HG02798 (cell line): ENCODE results near the gene CCDC18.
"Not testable (repeated sequence)": the region's sequence is repeated elsewhere in the genome, so short reads cannot be mapped to it uniquely, and the experiment has no call there.

Experiments used
- ATAC-seq: cut with Tn5 transposase; IDR thresholded peaks from one replicate; pipeline ENCODE4 v1.9.1; 2021; ENCODE audit warnings: mild to moderate bottlenecking; ENCODE audit not compliant: unreplicated experiment, poor library complexity

The CCDC18 gene, protein sequence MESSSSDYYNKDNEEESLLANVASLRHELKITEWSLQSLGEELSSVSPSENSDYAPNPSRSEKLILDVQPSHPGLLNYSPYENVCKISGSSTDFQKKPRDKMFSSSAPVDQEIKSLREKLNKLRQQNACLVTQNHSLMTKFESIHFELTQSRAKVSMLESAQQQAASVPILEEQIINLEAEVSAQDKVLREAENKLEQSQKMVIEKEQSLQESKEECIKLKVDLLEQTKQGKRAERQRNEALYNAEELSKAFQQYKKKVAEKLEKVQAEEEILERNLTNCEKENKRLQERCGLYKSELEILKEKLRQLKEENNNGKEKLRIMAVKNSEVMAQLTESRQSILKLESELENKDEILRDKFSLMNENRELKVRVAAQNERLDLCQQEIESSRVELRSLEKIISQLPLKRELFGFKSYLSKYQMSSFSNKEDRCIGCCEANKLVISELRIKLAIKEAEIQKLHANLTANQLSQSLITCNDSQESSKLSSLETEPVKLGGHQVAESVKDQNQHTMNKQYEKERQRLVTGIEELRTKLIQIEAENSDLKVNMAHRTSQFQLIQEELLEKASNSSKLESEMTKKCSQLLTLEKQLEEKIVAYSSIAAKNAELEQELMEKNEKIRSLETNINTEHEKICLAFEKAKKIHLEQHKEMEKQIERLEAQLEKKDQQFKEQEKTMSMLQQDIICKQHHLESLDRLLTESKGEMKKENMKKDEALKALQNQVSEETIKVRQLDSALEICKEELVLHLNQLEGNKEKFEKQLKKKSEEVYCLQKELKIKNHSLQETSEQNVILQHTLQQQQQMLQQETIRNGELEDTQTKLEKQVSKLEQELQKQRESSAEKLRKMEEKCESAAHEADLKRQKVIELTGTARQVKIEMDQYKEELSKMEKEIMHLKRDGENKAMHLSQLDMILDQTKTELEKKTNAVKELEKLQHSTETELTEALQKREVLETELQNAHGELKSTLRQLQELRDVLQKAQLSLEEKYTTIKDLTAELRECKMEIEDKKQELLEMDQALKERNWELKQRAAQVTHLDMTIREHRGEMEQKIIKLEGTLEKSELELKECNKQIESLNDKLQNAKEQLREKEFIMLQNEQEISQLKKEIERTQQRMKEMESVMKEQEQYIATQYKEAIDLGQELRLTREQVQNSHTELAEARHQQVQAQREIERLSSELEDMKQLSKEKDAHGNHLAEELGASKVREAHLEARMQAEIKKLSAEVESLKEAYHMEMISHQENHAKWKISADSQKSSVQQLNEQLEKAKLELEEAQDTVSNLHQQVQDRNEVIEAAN (N-terminal part only)

GRCh38 chr1:93180723-93181613, at the start of gene CCDC18:
TSS of gene CCDC18 (plus strand) at chr1:93180724. CDS start at chr1:93183362, 2,638 bp downstream.
- ATAC-seq: no peak

DNA sequence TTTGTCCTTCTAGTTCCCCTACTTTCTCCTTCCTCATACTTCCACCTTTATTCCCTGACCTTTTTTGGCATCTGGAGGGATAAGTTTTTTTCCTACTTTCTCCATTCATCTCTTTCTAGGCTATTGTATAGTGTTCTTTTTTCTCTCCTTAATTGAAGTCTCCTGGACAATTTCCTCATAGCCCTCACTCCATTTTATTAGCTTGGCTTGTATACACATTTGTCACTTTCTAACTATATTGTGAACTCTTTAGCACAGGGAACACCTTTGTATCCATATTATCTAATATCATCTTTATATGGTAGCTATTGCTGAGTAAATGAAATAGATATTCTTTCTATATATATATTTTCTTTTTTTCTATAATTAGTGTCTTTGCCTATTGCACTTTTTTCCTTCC, 47.9 kb upstream of the CCDC18 start:
- no peak for ATAC-seq

- no peak for ATAC-seq
These were observed 44.1 kb upstream of the CCDC18 start for GRCh38 chr1:93136445-93136844.

DNA sequence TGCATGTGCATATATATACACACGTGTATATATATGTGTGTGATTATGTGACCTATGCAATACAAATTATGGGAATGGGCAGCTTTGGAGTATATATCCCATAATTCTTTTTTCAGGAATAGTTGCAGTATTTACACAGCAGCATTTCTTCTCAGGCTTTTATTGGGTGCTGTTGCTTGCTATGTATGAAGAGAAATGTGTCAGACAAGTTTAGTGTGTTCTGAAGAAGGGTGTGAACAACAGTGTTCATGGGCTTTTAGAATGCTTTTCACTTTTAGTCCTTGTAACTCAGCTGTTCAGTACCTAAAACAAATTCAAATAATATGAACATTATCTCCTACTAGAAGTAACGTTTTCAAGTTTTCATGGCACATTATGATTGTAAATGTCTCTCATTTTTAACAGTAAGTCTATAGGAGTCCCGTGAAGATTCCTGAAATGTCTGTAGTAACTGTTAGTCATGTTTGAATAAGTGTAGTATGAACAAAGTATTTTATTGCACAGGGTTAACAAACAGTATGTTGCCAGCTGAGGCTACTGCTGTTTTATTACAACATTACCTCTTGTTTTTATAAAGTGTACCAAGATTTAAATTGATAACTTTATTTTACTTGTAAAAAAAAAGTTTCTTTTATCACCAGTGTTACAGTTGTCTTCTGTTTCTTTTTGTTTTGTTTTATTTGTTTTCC, 42.8 kb upstream of the CCDC18 start:
- no peak for ATAC-seq

GRCh38 chr1:93140106-93140505, 40.4 kb upstream of the CCDC18 start:
- ATAC-seq: no peak

DNA sequence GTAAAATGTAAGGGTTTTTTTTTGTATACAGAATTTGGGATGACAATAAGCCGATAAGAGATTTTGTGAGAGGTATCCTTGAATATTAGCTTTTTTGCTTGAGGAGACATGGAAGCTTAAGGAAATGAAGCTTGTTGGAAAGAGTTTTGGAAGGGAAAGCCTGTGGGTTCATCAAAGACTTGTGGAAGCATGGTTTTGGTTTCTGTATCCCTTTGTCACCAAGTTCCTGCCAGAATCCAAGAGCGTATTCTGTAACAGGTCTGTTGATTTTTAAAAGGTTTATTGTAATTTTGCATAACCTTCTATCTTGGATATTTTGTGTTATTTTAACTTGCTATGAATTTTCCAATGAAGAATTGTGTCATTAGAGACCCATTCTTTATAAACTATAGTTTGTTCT, 38.4 kb upstream of the CCDC18 start:
- no peak for ATAC-seq

- ATAC-seq: no peak
These were observed 37.4 kb upstream of the CCDC18 start for GRCh38 chr1:93143136-93143535.

DNA sequence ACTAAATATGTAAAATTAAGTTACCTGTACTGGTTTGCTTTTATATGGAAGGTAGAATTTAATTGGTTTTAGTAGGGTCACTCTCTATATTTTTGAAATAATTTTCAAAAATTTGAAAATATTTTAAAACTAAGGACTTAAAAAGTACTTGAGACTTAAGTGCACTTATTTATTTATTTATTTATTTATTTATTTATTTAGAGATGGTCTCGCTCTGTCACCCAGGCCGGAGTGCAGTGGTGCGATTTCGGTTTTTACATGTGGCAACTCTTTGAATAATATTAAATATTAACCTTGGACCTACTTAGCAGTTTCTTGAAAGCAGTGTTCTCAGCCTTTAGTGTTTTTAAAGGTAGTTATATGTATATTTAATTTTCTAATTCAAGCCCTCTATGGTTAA, 36.8 kb upstream of the CCDC18 start:
- no peak for ATAC-seq

DNA sequence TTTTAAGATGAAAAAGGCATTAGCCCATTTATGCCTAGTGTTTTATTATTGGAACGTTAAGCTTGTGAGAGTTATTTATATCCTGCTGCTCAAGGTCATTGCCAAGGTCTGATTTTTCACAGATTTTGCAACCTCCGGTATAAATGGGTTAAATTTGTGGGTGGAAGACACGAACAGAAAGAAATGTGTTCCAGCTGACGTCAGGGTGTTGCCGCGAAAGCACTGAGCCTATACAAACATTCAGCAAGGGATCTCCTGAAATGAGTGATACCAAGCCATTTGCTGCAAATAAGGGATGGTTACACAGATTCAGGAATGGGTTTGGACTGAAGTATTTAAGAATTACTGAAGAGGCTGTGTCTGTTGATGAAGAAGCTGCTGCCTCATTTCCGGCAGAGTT, 32.5 kb upstream of the CCDC18 start:
- ATAC-seq: no peak

DNA sequence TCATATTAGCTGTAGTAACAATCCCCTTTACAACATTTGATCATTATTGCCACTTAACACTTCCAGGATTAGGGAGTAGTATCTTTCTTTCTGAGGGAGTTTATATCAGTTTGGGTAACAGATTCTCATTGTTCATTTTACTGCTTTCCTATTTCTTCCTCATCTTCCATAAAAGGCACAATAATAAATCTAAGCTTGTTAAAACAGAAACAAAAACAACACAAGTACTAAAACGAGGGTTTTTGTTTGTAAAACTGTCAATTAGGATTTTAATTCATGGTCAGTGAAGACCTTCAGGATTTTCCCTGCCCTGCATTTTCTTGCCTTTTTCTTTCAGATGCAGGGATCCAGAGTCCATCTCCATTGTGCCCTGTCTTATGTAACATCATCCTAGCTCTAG, 29.8 kb upstream of the CCDC18 start:
- ATAC-seq: no peak

- no peak for ATAC-seq
These were observed 29.1 kb upstream of the CCDC18 start for GRCh38 chr1:93151474-93151873.

- no peak for ATAC-seq
These were observed 27.7 kb upstream of the CCDC18 start for GRCh38 chr1:93152835-93153234.

DNA sequence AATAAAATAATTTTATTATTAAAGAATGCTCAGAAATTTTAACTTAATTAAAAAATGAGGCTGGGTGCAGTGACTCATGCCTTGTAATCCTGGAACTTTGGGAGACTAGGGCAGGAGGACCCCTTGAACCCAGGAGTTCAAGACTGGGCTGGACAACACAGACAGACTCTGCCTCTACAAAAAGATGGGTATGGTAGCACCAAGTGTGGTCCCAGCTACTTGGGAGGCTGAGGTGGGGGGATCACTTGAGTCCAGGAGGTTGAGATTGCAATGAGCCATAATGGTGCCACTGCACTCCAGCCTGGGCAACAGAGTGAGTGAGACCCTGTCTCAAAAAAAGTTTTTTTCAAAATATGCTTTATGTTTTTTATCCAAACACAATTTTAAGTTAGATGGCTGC, 25.6 kb upstream of the CCDC18 start:
- no peak for ATAC-seq

- ATAC-seq: no peak
These were observed 25.2 kb upstream of the CCDC18 start for GRCh38 chr1:93155335-93155734.

DNA sequence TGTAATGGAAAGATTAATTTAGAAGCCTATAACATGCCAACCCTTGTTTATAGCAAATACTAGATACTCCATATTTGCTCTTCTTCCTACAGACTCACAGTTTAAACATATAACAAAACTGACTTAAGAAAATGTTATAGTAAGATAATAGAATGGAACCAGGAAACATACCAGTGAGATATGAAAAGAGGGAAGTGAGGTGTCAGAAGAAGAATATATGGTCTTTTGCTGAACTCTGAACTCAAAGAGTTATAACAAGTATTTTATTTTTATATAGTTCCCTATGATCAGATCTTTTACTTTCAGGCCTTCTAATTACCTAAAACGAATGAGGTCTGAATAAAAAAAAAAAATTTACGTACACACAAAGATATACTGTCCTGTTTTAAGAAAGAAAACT, 21.2 kb upstream of the CCDC18 start:
- no peak for ATAC-seq

DNA sequence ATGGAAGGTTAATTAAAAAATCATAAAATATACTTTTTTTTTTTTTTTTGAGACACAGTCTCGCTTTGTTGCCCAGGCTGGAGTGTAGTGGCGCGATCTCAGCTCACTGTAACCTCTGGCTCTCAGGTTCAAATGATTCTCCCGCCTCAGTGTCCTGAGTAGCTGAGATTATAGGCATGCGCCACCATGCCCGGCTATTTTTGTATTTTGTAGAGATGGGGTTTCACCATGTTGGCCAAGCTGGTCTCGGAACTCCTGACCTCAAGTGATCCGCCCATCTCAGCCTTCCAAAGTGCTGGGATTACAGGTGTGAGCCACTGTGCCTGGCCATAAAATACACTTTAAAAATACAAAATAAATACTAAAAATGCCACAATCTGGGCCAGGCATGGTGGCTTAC, 17.2 kb upstream of the CCDC18 start:
- ATAC-seq: not testable (repeated sequence)

- ATAC-seq: no peak
These were observed 15.7 kb upstream of the CCDC18 start for GRCh38 chr1:93164816-93165215.

DNA sequence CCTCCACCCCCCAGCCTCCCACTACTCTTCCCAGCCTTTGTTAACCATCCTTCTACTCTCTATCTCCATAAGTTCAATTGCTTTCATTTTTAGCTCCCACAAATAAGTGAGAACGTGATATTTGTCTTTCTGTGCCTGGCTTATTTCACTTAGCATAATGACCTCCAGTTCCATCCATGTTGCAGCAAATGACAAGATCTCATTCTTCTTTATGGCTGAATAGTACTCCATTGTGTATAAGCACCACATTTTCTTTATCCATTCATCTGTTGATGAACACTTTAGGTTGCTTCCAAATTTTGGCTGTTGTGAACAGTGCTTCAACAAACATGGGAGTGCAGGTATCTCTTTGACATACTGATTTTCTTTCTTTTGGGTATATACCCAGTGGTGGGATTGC, 14.6 kb upstream of the CCDC18 start:
- not testable (repeated sequence) for ATAC-seq

DNA sequence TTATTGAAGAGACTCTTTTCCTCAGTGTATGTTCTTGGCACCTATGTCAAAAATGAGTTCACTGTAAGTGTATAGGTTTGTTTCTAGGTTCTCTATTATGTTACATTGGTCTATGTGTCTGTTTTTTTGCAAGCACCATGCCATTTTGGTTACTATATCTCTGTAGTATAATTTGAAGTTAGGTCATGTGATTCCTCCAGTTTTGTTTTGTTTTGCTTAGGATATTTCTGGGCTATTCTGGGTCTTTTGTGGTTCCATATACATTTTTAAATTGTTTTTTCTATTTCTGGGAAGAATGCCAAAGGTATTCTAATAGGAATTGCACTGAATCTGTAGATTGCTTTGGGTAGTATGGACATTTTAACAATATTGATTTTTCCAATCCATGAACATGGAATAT, 13.5 kb upstream of the CCDC18 start:
- no peak for ATAC-seq
